Effector memory CD8-positive, alpha-beta T cell (primary cell): Measurements from ENCODE around the gene ARMCX2.

Source experiments
- ATAC-seq: fragments of 150-1000 bp; cut with Tn5 transposase; replicated peaks from 2 replicates; pipeline ENCODE4 v1.10.0; 2021; ENCODE audit warnings: mild to moderate bottlenecking, moderate library complexity
- DNase-seq, 3 experiments: peaks; one replicate each; pipeline ENCODE4 v3.0.0; 2021
- H3K27ac Mint-ChIP-seq, 2 donors: one replicate each; pipeline ENCODE4 v1.8.0; 2022; ENCODE audit warnings: mild to moderate bottlenecking in 2 of 2, mixed read lengths in 2 of 2, moderate library complexity in 2 of 2
- H3K27me3 Mint-ChIP-seq, 2 donors: one replicate each; pipeline ENCODE4 v1.8.0; 2022; ENCODE audit warnings: mixed read lengths in 2 of 2
- H3K36me3 Mint-ChIP-seq: one replicate; pipeline ENCODE4 v1.8.0; 2022; ENCODE audit warnings: mild to moderate bottlenecking, moderate library complexity, mixed read lengths; ENCODE audit not compliant: insufficient read depth
- H3K4me1 Mint-ChIP-seq, 2 donors: one replicate each; pipeline ENCODE4 v1.8.0; 2022; ENCODE audit warnings: low read depth in 2 of 2, mixed read lengths in 2 of 2
- H3K4me3 Mint-ChIP-seq, 2 donors: one replicate each; pipeline ENCODE4 v1.8.0; 2022; ENCODE audit warnings: mild to moderate bottlenecking in 2 of 2, mixed read lengths in 2 of 2, moderate library complexity in 2 of 2
- H3K9me3 Mint-ChIP-seq, 2 donors: one replicate each; pipeline ENCODE4 v1.8.0; 2022; ENCODE audit warnings: mixed read lengths in 2 of 2
- total RNA-seq, 9 experiments: gene quantifications; one replicate each; lab custom pipeline; 2026; lab: John Stamatoyannopoulos, UW

ARMCX2 gene
- 0 to 6.0 (median 1.7) reads per million in 9 experiments for total RNA-seq

DNA sequence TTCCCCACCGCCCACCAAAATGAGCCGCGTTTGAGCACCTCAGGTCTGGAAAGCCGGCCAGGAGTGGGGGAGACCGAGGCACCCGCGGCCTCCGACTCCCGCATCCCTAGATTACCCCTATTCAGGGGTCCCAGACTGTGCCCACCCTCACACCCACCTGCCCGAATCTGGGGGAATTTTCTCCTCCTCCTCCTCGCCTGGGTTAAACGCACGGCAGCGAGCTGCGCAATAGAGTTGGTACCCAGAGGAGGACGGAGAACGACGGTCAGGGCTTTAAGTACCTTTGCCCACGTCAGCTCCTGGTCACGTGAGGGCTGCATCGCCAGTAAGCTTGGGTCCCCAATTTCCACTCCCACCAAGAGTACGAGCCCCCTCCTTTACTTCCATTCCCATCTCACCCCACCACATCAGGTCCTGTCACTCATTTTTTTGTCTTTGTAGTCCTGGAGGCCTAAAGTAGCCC, at the start of gene ARMCX2:
ARMCX2 (minus strand) TSS at position 250 of the 463 bp plus-strand sequence. CDS start 2,262 bp downstream, outside the sequence.
- ATAC-seq = no peak
- peaks cover 4 to 6% of the 10 kb centered on the region in 2 donors for H3K4me1 Mint-ChIP-seq
- H3K27me3 Mint-ChIP-seq = peaks cover 15 to 19% of the 10 kb centered on the region in 2 donors
- H3K36me3 Mint-ChIP-seq = peaks cover 3% of the 10 kb centered on the region
- no peaks in the 10 kb centered on the region for H3K9me3 Mint-ChIP-seq
- DNase-seq = no peak
- H3K4me3 Mint-ChIP-seq = peak within 1 kb of the TSS; percentile 81 to 93
- H3K27ac Mint-ChIP-seq = peak within 1 kb of the TSS in 1 of 2 donors; percentile 81

DNA sequence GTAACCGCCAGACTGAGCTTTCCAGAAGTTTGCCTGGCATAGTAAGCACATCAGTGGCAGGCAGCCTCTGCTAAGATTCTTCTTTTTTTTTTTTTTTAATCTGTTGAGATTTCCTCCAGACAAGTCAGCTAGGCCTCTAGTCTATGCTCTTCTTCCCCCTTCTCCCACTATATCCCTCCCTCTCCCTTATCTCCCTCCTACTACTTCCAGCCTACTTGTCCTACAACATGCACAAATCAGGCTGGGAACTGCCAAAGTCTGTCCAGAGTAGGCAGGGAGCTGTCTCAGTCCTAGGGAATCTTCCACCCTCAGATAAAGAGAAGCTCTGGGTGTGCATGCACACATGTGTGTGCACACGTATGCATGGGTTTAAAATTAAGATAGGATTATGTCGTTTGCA, 49.7 kb upstream of the ARMCX2 start:
- Mint-ChIP-seq H3K9me3 (no peaks in the 10 kb centered on the region), H3K4me1 (no peaks in the 10 kb centered on the region), H3K27me3 (no peaks in the 10 kb centered on the region), H3K36me3 (no peaks in the 10 kb centered on the region), H3K27ac (no peak overlapping the region), H3K4me3 (no peak overlapping the region)
- ATAC-seq (no peak), DNase-seq (no peak)

DNA sequence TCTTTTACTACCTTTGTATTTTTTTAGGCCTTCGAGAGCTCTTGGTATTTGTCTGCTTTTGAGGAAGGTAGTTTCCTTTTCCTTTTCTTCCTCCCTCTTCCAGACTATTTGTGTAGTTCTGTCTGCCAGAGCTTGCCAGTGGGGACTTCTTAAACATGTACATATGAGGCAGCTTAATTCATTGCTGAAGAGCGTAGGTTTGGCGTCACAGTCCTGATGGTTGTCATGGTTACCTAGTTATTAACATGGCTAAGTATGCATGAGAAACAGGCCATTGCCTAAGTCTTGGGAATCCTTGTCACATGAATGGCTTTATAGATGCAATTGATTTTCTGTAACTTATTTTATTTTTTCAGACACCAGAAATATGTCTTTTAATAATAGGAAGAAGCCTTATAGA, 48.5 kb upstream of the ARMCX2 start:
- no peak for ATAC-seq
- DNase-seq = no peak

DNA sequence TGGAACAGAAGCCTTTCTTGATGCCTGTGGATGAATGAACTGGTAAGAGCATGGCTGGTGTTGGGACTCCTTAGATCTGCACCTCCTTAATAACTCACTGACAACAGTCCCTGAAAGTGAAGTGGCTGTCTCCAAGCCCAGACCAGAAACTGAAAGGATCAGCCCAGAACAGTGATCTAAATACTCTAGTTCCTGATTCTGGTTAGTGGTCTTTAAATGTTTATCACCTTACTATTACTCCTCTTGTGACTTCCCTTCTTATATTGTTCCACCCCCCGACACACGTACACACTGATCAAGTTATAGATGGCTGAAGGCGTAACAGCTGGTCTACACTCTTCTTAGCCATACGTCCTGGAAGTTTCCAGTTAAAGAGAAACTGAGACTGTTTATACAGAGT, 33.8 kb upstream of the ARMCX2 start:
- H3K36me3 Mint-ChIP-seq = no peaks in the 10 kb centered on the region
- no peak overlapping the region for H3K27ac Mint-ChIP-seq
- ATAC-seq (no peak), DNase-seq (no peak)
- H3K4me1 Mint-ChIP-seq = peaks cover 0 to 2% of the 10 kb centered on the region in 2 donors
- H3K4me3 Mint-ChIP-seq = no peak overlapping the region
- no peaks in the 10 kb centered on the region for H3K9me3 Mint-ChIP-seq
- peaks cover 26 to 31% of the 10 kb centered on the region in 2 donors for H3K27me3 Mint-ChIP-seq

More for the DNA sequence above, 48.5 kb upstream of the ARMCX2 start:
- Mint-ChIP-seq H3K9me3 (no peaks in the 10 kb centered on the region), H3K27me3 (no peaks in the 10 kb centered on the region), H3K27ac (no peak overlapping the region), H3K4me1 (no peaks in the 10 kb centered on the region), H3K36me3 (no peaks in the 10 kb centered on the region), H3K4me3 (no peak overlapping the region)

DNA sequence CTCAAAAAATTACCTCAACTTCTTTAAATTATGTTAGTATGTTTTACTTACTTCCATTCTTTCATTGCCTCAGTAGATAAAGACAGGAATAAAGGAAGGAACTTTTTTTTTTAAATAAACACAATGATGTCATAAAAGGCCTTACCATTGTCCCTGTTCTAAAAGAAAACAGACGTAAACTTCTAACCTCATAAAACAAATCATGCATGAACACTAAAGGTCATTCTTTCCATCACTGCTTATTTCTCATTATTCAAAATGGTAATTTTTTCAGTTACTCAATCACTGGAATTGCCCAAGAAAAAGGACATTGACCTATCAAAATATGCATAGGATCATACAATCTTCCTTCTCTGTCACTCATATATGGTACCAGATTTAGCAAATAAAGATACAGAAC, 32.2 kb upstream of the ARMCX2 start:
- Mint-ChIP-seq H3K27ac (no peak overlapping the region), H3K36me3 (no peaks in the 10 kb centered on the region), H3K27me3 (peaks cover 11 to 18% of the 10 kb centered on the region in 2 donors), H3K9me3 (no peaks in the 10 kb centered on the region), H3K4me3 (no peak overlapping the region), H3K4me1 (peaks cover 0 to 5% of the 10 kb centered on the region in 2 donors)
- ATAC-seq = no peak
- DNase-seq = no peak

DNA sequence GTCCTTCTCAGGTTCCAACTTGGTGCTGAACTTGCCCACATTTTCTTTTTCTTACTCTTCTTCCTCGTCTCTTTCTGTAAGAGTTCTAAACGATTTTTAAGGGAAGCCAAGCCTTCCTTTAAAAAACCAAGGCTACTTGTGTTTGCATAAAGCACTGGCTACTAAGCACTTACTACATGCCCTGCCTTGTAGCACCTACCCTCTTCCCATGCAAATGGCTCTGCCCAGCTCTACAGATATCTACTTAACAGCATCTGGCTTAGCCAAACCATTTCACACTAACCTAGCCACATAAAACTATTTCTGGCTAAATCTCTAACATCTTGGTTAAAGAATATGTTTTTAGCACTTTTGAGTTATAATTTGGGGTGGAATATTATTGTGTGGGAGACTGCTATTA, 26.9 kb upstream of the ARMCX2 start:
- H3K4me3 Mint-ChIP-seq = no peak overlapping the region
- H3K4me1 Mint-ChIP-seq = peaks cover 0 to 5% of the 10 kb centered on the region in 2 donors
- no peaks in the 10 kb centered on the region for H3K36me3 Mint-ChIP-seq
- no peak overlapping the region for H3K27ac Mint-ChIP-seq
- no peak for DNase-seq
- H3K9me3 Mint-ChIP-seq = no peaks in the 10 kb centered on the region
- peaks cover 9 to 25% of the 10 kb centered on the region in 2 donors for H3K27me3 Mint-ChIP-seq
- ATAC-seq = no peak

DNA sequence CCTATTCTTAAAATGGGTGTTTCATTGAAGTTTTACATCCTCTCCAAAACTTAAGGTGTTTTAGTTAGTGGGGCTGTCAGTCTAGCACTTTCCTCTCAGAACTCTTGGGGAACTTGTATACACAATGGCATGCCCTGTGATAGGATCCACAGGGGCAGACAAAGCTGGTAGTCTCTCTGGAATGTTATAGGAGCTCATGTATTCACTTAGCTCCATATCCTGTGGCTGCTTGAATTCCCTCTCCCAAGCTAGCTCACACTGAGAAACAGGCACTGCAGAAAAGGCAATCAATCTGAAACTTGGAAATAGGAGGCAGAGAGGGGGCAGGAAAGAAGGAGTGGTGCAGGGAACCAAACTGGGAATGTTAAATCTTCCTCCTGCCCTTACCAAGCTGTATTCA, 26.3 kb upstream of the ARMCX2 start:
- Mint-ChIP-seq H3K4me3 (no peak overlapping the region), H3K36me3 (no peaks in the 10 kb centered on the region), H3K9me3 (no peaks in the 10 kb centered on the region), H3K4me1 (peaks cover 0 to 5% of the 10 kb centered on the region in 2 donors), H3K27ac (no peak overlapping the region), H3K27me3 (peaks cover 9 to 25% of the 10 kb centered on the region in 2 donors)
- DNase-seq (no peak), ATAC-seq (no peak)

DNA sequence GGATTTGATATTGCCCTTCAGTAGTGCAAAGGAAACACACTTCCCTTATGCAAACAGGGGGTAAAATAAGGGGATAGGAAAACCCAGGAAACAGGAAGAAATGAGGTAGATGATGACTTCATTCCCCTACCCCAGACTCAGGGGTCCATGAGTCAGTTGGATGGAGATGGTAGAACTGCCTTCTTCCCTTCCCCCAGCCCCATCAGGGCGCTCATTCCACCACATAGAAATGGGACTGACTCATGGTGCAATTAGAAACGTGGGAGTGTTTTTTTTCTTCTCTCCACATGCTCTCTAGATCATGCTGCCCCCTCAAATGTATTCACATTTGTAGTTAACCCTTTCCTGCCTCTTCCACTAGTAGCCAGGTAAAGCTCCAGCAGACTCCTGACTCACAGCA, 23.1 kb upstream of the ARMCX2 start:
- ATAC-seq = no peak
- Mint-ChIP-seq H3K27ac (no peak overlapping the region), H3K9me3 (no peaks in the 10 kb centered on the region), H3K4me1 (no peaks in the 10 kb centered on the region), H3K4me3 (no peak overlapping the region), H3K36me3 (no peaks in the 10 kb centered on the region), H3K27me3 (peaks cover 15 to 29% of the 10 kb centered on the region in 2 donors)
- DNase-seq = no peak

DNA sequence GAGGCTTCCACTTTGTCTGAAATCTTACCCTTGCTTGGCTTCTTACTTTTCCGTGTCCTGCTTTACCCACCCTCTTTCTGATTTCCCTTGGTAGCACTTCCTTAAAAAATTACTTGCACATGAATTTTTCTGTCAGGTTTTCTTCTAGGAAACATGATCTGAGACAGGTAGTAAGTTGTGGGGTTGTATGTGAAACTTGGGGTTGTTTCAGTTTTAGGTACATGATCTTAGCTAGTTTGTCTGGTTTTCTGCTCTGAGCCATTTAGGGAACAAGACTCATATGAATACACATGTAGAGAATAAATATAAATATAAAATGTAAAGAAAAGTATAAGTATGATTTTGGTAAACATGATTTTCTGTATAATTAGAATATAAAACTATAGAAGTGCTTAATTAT, 17.4 kb upstream of the ARMCX2 start:
- Mint-ChIP-seq H3K4me1 (no peaks in the 10 kb centered on the region), H3K4me3 (no peak overlapping the region), H3K9me3 (no peaks in the 10 kb centered on the region), H3K27me3 (peaks cover 17 to 19% of the 10 kb centered on the region in 2 donors), H3K36me3 (no peaks in the 10 kb centered on the region), H3K27ac (no peak overlapping the region)
- no peak for ATAC-seq
- DNase-seq = no peak

DNA sequence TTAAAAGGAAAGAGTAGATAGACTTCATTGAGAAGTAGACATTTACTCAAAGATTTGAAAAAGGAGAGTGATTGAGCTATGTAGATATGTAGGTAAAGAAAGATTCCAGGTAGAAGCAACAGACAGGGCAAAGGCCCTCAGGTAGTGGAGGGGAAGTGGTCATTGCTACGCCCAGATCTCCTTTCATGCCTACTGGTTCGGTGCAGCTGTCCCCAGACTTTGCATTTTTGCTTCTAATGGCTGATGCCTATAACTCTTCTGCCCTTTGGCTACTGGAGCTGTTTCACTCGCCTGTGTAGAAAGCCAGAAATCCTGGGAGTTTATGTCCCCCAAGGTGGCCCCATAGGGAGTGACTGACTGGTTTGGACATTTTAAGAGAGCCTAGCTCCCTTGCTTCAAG, 16.9 kb upstream of the ARMCX2 start:
- Mint-ChIP-seq H3K27ac (no peak overlapping the region), H3K4me3 (no peak overlapping the region), H3K27me3 (peaks cover 17 to 19% of the 10 kb centered on the region in 2 donors), H3K36me3 (no peaks in the 10 kb centered on the region), H3K9me3 (no peaks in the 10 kb centered on the region), H3K4me1 (no peaks in the 10 kb centered on the region)
- ATAC-seq (no peak), DNase-seq (no peak)

DNA sequence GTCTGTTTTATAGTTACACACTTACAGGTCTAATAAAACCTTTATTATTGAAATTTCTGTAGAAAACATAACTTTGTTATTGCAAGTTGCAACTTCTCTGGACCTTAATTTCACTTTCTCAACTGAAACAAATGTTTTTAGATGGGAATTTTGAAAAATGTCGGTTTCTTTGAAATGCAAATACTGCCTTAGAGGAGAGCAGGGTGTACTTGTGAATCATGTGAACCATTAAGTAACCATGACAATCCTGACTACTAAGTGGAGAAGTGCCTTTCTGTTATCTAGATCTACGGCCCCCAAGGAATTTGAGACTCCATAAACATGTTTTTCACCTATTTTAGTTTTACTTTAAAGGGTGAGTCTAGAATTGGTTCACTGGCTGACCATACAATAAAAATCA, 8.5 kb upstream of the ARMCX2 start:
- no peak for DNase-seq
- peaks cover 11 to 15% of the 10 kb centered on the region in 2 donors for H3K27me3 Mint-ChIP-seq
- no peak for ATAC-seq
- H3K4me3 Mint-ChIP-seq = no peak overlapping the region
- no peaks in the 10 kb centered on the region for H3K9me3 Mint-ChIP-seq
- H3K36me3 Mint-ChIP-seq = no peaks in the 10 kb centered on the region
- H3K27ac Mint-ChIP-seq = no peak overlapping the region
- no peaks in the 10 kb centered on the region for H3K4me1 Mint-ChIP-seq

DNA sequence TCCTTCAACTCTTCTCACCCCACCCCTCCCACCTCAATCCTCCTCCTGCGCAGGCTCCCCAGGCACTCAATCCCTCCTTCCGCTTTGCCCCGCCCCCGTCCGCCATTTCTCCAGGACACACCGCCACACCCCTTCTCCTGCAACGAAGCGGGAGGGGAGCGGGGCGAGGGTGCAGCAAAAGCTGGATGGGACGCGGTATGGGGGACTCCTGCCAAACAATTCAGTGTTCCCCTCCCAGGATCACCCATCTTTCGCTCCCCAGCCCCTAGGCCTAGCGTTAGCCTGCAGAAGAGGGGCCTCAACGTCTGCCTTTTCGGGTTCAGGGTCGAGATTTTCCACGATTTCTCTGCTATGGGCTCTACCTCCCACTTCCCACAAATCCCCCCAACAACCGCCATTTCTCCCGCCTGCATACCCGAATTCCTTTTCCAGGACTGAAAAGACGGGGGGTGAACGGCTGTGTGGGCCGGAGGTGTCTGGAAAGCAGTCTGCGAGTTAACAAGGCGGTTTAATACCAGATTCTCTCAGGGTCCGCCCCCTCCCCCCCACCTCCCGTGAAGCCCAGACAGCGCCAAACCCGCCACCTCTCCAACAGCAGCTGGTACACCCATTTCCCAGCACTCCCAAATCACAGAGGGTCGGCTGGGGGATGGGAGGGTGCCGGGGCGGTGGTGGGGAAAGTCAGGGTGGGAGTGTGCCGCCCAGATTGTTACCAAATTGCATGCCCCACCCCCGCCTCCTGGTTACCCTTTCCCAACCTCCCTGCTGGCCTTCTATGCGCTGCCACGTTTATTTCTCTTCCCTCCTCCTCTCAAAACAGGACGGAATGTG, 774 bp downstream of the ARMCX2 start:
- peaks cover 4 to 6% of the 10 kb centered on the region in 2 donors for H3K4me1 Mint-ChIP-seq

DNA sequence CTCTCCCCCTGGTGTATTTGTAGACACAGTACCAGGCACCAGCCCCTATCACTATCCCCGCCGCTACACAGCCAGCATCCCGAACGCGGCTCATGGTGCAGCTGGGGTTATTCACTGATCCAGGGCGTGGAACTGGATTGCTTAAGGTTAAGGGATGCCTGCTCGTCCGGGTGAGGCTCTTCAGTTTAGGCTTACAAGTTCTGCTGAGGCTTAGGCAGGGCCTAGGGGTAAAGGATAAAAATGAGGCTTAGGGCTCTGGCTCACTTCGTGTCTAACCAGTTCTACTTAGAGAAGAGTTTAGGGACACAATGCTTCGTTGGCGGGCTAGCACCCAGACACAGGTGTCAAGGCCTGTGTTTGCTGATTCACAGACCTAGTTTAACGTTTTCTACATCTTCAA, 2.2 kb downstream of the ARMCX2 start:
- H3K36me3 Mint-ChIP-seq = peaks cover 3% of the 10 kb centered on the region
- H3K4me1 Mint-ChIP-seq = peaks cover 4 to 6% of the 10 kb centered on the region in 2 donors
- DNase-seq (no peak), ATAC-seq (no peak)
- H3K27ac Mint-ChIP-seq = no peak overlapping the region
- H3K9me3 Mint-ChIP-seq = no peaks in the 10 kb centered on the region
- H3K4me3 Mint-ChIP-seq = no peak overlapping the region
- H3K27me3 Mint-ChIP-seq = peaks cover under 1 to 8% of the 10 kb centered on the region in 2 donors

More for the DNA sequence above, 774 bp downstream of the ARMCX2 start:
- H3K27me3 Mint-ChIP-seq = peaks cover 10 to 11% of the 10 kb centered on the region in 2 donors
- H3K27ac Mint-ChIP-seq = peak overlapping the region in 1 of 2 donors; percentile 81
- peak in 2 of 3 experiments; percentile 12 to 13 for DNase-seq
- H3K4me3 Mint-ChIP-seq = peak overlapping the region; percentile 81 to 93
- no peaks in the 10 kb centered on the region for H3K9me3 Mint-ChIP-seq
- H3K36me3 Mint-ChIP-seq = peaks cover 3% of the 10 kb centered on the region
- ATAC-seq = peak; percentile 68

DNA sequence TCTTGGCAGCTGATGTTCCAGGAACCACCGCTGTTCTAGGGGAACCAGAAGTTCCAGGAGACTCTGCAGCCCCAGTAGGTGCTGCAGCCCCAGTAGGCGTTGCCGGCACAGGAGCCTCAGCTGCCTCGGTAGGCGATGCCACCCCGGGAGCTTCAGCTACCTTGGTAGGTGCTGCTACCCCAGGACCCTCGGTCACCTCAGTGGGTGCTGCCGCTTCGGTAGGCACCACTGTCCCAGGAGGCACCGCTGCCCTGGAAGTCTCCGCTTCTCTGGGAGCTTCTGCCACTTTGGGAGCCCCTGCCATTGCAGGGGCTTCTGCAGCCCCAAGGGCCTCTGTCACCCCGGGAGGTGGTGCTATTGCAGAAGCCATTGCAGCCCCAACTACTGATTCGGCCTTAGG, 2.8 kb downstream of the ARMCX2 start:
- Mint-ChIP-seq H3K4me1 (peaks cover 4 to 6% of the 10 kb centered on the region in 2 donors), H3K27ac (no peak overlapping the region), H3K27me3 (peaks cover 0 to 8% of the 10 kb centered on the region in 2 donors), H3K4me3 (no peak overlapping the region), H3K9me3 (no peaks in the 10 kb centered on the region), H3K36me3 (peaks cover 3% of the 10 kb centered on the region)
- no peak for ATAC-seq
- no peak for DNase-seq
